Measurements from ENCODE around the gene EFCAB13.

DNA sequence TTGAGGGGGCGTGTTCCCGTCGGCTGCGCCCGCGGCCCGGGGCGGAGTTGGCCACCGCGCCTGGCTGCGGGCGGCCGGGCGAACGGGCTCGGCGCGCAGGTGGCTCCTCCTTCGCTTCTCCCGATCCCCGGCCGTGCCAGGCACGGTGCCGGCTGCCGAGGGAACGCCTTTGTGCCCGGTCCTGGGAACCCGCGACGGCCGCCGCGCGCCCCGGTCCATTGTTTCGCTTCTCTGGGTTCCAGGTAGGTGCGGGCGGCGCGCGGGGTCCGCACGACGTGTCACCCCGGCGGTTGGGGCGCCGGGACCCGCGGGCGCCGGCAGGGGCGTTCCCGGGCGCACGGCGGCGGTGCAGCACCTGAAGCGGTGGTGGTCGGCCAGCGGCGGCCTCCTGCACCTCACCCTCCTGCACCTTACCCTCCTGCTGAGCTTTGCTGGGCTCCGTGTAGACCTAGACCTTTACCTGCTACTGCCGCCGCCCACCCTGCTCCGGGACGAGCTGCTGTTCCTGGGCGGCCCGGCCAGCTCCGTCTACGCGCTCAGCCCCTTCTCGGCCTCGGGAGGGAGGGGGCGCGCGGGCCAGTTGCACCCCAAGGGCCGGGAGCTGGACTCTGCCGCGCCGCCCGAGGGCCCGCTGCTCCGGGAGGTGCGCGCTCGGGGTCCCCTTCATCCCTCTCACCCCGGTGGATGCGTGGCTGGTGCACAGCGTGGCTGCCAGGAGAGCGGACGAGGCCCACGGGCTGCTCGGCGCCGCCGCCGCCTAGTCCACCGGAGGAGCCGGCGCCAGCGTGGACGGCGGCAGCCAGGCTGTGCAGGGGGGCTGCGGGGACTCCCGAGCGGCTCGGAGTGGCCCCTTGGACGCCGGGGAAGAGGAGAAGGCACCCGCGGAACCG lies 99.9 kb downstream of the EFCAB13 start:
- TF ChIP-seq CTCF (IDR thresholded peaks at IDR 0.05) (no peak), POLR2A (IDR thresholded peaks at IDR 0.05) (no peak)
